Ectodermal cell (in vitro differentiated cells): Measurements from ENCODE around the gene STAT4.

Experiments
- H3K27ac ChIP-seq: 2 replicates; pipeline ENCODE4 v1.7.0; 2013; ENCODE audit warnings: mild to moderate bottlenecking, low read depth, low read length; ENCODE audit not compliant: insufficient read depth, poor library complexity, severe bottlenecking
- H3K27me3 ChIP-seq: 2 replicates; pipeline ENCODE4 v1.7.0; 2013; ENCODE audit warnings: mild to moderate bottlenecking, low read length; ENCODE audit not compliant: insufficient read depth, control insufficient read depth, poor library complexity, severe bottlenecking
- H3K36me3 ChIP-seq: one replicate; pipeline ENCODE4 v1.7.0; 2013; ENCODE audit warnings: low read length; ENCODE audit not compliant: control insufficient read depth, insufficient read depth
- H3K4me1 ChIP-seq: one replicate; pipeline ENCODE4 v1.7.0; 2013; ENCODE audit warnings: low read length; ENCODE audit not compliant: control insufficient read depth, insufficient read depth
- H3K4me3 ChIP-seq: 2 replicates; pipeline ENCODE4 v1.7.0; 2013; ENCODE audit warnings: low read depth, low read length, control low read depth; ENCODE audit not compliant: insufficient read depth
- H3K9me3 ChIP-seq: 2 replicates; pipeline ENCODE4 v1.7.0; 2013; ENCODE audit warnings: mild to moderate bottlenecking, low read length, moderate library complexity; ENCODE audit not compliant: control insufficient read depth
- WGBS, 2 experiments: methylation state at CpG; one replicate each; pipeline ENCODE4 v1.1.7; 2013; ENCODE audit warnings: missing lambda C conversion rate in 2 of 2; 5-methylcytosine and 5-hydroxymethylcytosine counted together

STAT4 gene

GRCh38 chr2:190987938-190988337 lies 162.9 kb downstream of the STAT4 start:
- 95 to 96% methylated on average over 5 of the region's 5 CpGs for WGBS, 2 experiments
- Histone ChIP-seq H3K9me3 (no peaks in the 10 kb centered on the region), H3K27ac (no peak overlapping the region), H3K36me3 (peaks cover 33% of the 10 kb centered on the region), H3K27me3 (no peaks in the 10 kb centered on the region), H3K4me3 (no peak overlapping the region), H3K4me1 (no peaks in the 10 kb centered on the region)

- H3K36me3 ChIP-seq = peaks cover 32% of the 10 kb centered on the region
- H3K9me3 ChIP-seq = no peaks in the 10 kb centered on the region
- no peaks in the 10 kb centered on the region for H3K4me1 ChIP-seq
- no peak overlapping the region for H3K27ac ChIP-seq
- no peak overlapping the region for H3K4me3 ChIP-seq
- 94 to 100% methylated on average over 1 of the region's 1 CpG for WGBS, 2 experiments
- H3K27me3 ChIP-seq = no peaks in the 10 kb centered on the region
Observed at GRCh38 chr2:190987116-190987515, 163.7 kb downstream of the STAT4 start.

- Histone ChIP-seq H3K36me3 (peaks cover 32% of the 10 kb centered on the region), H3K4me3 (no peak overlapping the region), H3K4me1 (no peaks in the 10 kb centered on the region), H3K27ac (no peak overlapping the region), H3K27me3 (no peaks in the 10 kb centered on the region), H3K9me3 (no peaks in the 10 kb centered on the region)
- 93% methylated on average over 13 of the region's 13 CpGs for WGBS, 2 experiments
Observed at GRCh38 chr2:190986221-190986953, 164.4 kb downstream of the STAT4 start.

- no peaks in the 10 kb centered on the region for H3K9me3 ChIP-seq
- WGBS, 2 experiments = 93 to 96% methylated on average over 5 of the region's 5 CpGs
- H3K27me3 ChIP-seq = no peaks in the 10 kb centered on the region
- peaks cover 32% of the 10 kb centered on the region for H3K36me3 ChIP-seq
- H3K4me3 ChIP-seq = no peak overlapping the region
- no peak overlapping the region for H3K27ac ChIP-seq
- H3K4me1 ChIP-seq = no peaks in the 10 kb centered on the region
Observed at GRCh38 chr2:190984595-190984994, 166.2 kb downstream of the STAT4 start.

- H3K27me3 ChIP-seq = no peaks in the 10 kb centered on the region
- H3K4me3 ChIP-seq = no peak overlapping the region
- peaks cover 26% of the 10 kb centered on the region for H3K36me3 ChIP-seq
- H3K9me3 ChIP-seq = no peaks in the 10 kb centered on the region
- H3K4me1 ChIP-seq = no peaks in the 10 kb centered on the region
- no peak overlapping the region for H3K27ac ChIP-seq
- 91 to 95% methylated on average over 8 of the region's 8 CpGs for WGBS, 2 experiments
Observed at GRCh38 chr2:190982262-190983034, 168.3 kb downstream of the STAT4 start.

- peaks cover 28% of the 10 kb centered on the region for H3K36me3 ChIP-seq
Observed at GRCh38 chr2:190981733-190982132, 169.1 kb downstream of the STAT4 start.

GRCh38 chr2:190981333-190981732 lies 169.5 kb downstream of the STAT4 start:
- H3K36me3 ChIP-seq = peaks cover 32% of the 10 kb centered on the region
- H3K4me3 ChIP-seq = no peak overlapping the region
- H3K27ac ChIP-seq = no peak overlapping the region
- no peaks in the 10 kb centered on the region for H3K27me3 ChIP-seq
- H3K9me3 ChIP-seq = no peaks in the 10 kb centered on the region
- WGBS, 2 experiments = 93 to 94% methylated on average over 6 of the region's 6 CpGs
- H3K4me1 ChIP-seq = no peaks in the 10 kb centered on the region

More at GRCh38 chr2:190981733-190982132, 169.1 kb downstream of the STAT4 start:
- Histone ChIP-seq H3K9me3 (no peaks in the 10 kb centered on the region), H3K27me3 (no peaks in the 10 kb centered on the region), H3K4me3 (no peak overlapping the region), H3K4me1 (no peaks in the 10 kb centered on the region), H3K27ac (no peak overlapping the region)
- 92 to 96% methylated on average over 1 of the region's 1 CpG for WGBS, 2 experiments

GRCh38 chr2:190980630-190981209 lies 170.1 kb downstream of the STAT4 start:
- no peaks in the 10 kb centered on the region for H3K4me1 ChIP-seq
- 94 to 96% methylated on average over 10 of the region's 10 CpGs for WGBS, 2 experiments
- H3K4me3 ChIP-seq = no peak overlapping the region
- H3K27ac ChIP-seq = no peak overlapping the region
- no peaks in the 10 kb centered on the region for H3K27me3 ChIP-seq
- peaks cover 37% of the 10 kb centered on the region for H3K36me3 ChIP-seq
- no peaks in the 10 kb centered on the region for H3K9me3 ChIP-seq

- no peaks in the 10 kb centered on the region for H3K27me3 ChIP-seq
- no peaks in the 10 kb centered on the region for H3K4me1 ChIP-seq
- H3K36me3 ChIP-seq = peaks cover 37% of the 10 kb centered on the region
- H3K9me3 ChIP-seq = no peaks in the 10 kb centered on the region
- WGBS, 2 experiments = 92 to 93% methylated on average over 14 of the region's 14 CpGs
- no peak overlapping the region for H3K4me3 ChIP-seq
- no peak overlapping the region for H3K27ac ChIP-seq
Observed at GRCh38 chr2:190979906-190980629, 170.7 kb downstream of the STAT4 start.
